Measurements from ENCODE around the gene KHDC3L.

The KHDC3L gene

GRCh38 chr6:73362358-73362757, at the start of gene KHDC3L:
Gene KHDC3L, plus strand, starts transcription at chr6:73362658. Its CDS starts 72 bp downstream, at chr6:73362730.
- no peak for TF ChIP-seq CTCF (IDR thresholded peaks at IDR 0.05)
- Mint-ChIP-seq H3K27ac (no peak within 1 kb of the TSS), H3K36me3 (ENCODE audit: low read depth) (no peaks in the 10 kb centered on the region), H3K4me3 (no peak within 1 kb of the TSS), H3K9me3 (peaks cover 4% of the 10 kb centered on the region), H3K4me1 (no peaks in the 10 kb centered on the region), H3K27me3 (ENCODE audit: low read depth, poor library complexity) (no peaks in the 10 kb centered on the region)
- no peak for DNase-seq

DNA sequence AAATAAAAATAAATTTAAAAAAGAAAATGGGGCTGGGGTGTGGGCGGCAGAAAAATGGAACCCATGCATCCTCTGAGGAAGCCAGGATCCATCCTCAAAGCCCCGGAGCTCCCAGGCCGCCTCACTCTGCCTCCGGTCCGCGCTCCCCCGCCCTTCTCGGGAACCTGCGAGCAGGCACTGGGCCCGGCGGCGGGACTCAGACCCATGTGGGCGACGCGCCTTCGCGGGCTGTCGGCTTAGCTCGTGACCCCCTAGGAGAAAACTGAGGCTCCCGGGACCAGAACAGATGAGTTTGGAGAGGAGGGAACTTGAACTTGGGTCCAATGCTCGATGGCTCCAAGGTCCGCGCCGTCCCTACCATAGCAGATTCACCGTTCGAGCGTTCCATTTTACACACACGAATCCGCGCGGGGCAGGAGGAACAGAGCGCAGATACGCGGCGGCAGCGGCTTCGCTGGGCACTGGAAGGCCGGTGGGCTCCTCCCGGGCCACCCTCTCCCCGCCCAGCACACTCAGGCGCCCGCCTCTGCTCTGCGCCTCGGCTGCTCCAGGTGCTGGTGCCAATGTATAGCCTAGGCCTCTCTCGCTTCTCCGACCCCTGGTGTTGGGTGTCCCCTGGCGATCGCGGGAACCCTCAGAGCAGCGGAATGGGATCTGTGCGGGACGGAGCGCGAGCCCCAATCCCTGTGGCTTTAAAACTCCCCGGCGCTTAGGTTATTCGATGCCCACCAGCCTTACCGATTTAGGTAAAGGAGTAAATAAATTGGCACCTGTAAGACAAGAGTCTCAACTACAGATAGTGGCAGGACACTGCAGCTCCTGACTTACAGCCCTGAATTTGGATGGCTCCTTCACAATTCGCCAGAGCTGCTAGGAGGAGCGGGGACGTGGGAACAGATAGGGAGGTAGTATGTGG, 47.6 kb upstream of the KHDC3L start:
- H3K4me1 Mint-ChIP-seq = peaks cover 10% of the 10 kb centered on the region
- no peak for DNase-seq
- no peak overlapping the region for H3K4me3 Mint-ChIP-seq
- no peak for TF ChIP-seq CTCF (IDR thresholded peaks at IDR 0.05)
- peaks cover 81% of the 10 kb centered on the region for H3K9me3 Mint-ChIP-seq
- H3K27ac Mint-ChIP-seq = no peak overlapping the region
- H3K27me3 Mint-ChIP-seq (ENCODE audit: low read depth, poor library complexity) = peaks cover 6% of the 10 kb centered on the region
- H3K36me3 Mint-ChIP-seq (ENCODE audit: low read depth) = peaks cover 39% of the 10 kb centered on the region

DNA sequence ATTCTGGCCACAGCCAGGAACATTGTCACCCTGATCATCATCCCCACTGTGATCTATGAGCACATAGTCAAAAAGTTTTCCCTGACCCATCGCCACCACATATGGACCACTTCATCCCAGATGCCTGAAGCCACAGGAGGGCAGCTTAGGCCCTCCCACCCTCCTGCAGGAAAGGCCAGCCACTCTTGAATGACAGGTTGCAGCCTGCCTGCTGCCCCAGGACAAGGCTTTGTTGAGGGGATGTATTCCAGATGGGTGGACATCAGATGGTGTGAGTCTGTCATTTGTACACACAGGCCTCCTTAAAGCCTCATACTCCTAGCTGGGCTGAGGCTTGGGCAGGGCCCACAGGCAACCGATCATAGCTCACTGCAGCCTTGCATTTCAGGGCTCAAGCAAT, 39.1 kb upstream of the KHDC3L start:
- no peak for TF ChIP-seq CTCF (IDR thresholded peaks at IDR 0.05)
- peaks cover 21% of the 10 kb centered on the region for H3K9me3 Mint-ChIP-seq
- no peak overlapping the region for H3K4me3 Mint-ChIP-seq
- H3K36me3 Mint-ChIP-seq (ENCODE audit: low read depth) = peaks cover 1% of the 10 kb centered on the region
- no peaks in the 10 kb centered on the region for H3K27me3 Mint-ChIP-seq (ENCODE audit: low read depth, poor library complexity)
- peaks cover 6% of the 10 kb centered on the region for H3K4me1 Mint-ChIP-seq
- DNase-seq = no peak
- no peak overlapping the region for H3K27ac Mint-ChIP-seq

GRCh38 chr6:73325656-73326055, 36.8 kb upstream of the KHDC3L start:
- no peak for DNase-seq
- Mint-ChIP-seq H3K27me3 (ENCODE audit: low read depth, poor library complexity) (no peaks in the 10 kb centered on the region), H3K4me3 (no peak overlapping the region)

GRCh38 chr6:73328790-73329189, 33.7 kb upstream of the KHDC3L start:
- no peak overlapping the region for H3K27ac Mint-ChIP-seq

More at GRCh38 chr6:73325656-73326055, 36.8 kb upstream of the KHDC3L start:
- Mint-ChIP-seq H3K27ac (no peak overlapping the region), H3K9me3 (peaks cover 4% of the 10 kb centered on the region), H3K36me3 (ENCODE audit: low read depth) (no peaks in the 10 kb centered on the region), H3K4me1 (peaks cover 6% of the 10 kb centered on the region)
- no peak for TF ChIP-seq CTCF (IDR thresholded peaks at IDR 0.05)

More at GRCh38 chr6:73328790-73329189, 33.7 kb upstream of the KHDC3L start:
- peaks cover 3% of the 10 kb centered on the region for H3K27me3 Mint-ChIP-seq (ENCODE audit: low read depth, poor library complexity)
- H3K9me3 Mint-ChIP-seq = no peaks in the 10 kb centered on the region
- H3K36me3 Mint-ChIP-seq (ENCODE audit: low read depth) = no peaks in the 10 kb centered on the region
- H3K4me1 Mint-ChIP-seq = peaks cover 6% of the 10 kb centered on the region
- no peak for DNase-seq
- TF ChIP-seq CTCF (IDR thresholded peaks at IDR 0.05) = no peak
- H3K4me3 Mint-ChIP-seq = no peak overlapping the region

All from nephron progenitor cell (in vitro differentiated cells).